A549 (cell line): Measurements from ENCODE around the gene MAFF. TPM values are rescaled to one million over a fixed set of nuclear protein-coding genes. Genes with fewer than 3 reads are reported as not detected.

ENCODE experiments used
- ATAC-seq, 2 experiments: fragments of 200-7000 bp in 1 of 2; fragments of >200 bp in 1 of 2; cut with Nextera tagmentation in 1 of 2; cut with Tn5 transposase in 1 of 2; 3 replicates each; pipeline versions ENCODE4 v1.8.0 to v1.9.1; 2018 to 2020; ENCODE audit warnings: mild to moderate bottlenecking in 1 of 2, moderate library complexity in 1 of 2
- CTCF ChIA-PET: fragments of 300-600 bp; sonication (Branson Sonifier 250); formaldehyde crosslinking; extraction: SDS; loops from one replicate; lab custom pipeline; 2021; ENCODE audit warnings: antibody characterized with exemption, inconsistent platforms; lab: Yijun Ruan, JAX
- POLR2A ChIA-PET: fragments of 350-600 bp; formaldehyde crosslinking; extraction: SDS; loops from one replicate; lab custom pipeline; 2021; ENCODE audit warnings: antibody characterized with exemption, inconsistent platforms; lab: Yijun Ruan, JAX
- DNase-seq, 2 experiments: peaks; one replicate each; pipeline versions ENCODE4 v3.0.0 to v3.0.0-alpha.2; 2011 to 2016; ENCODE audit warnings: low read depth in 1 of 2, low spot score in 1 of 2
- FAIRE-seq: peaks from 2 replicates; lab custom pipeline; 2011; peaks lifted over from hg19 to GRCh38; lab: Jason Lieb, UNC
- H3K27ac ChIP-seq, 2 experiments: fragments of >200 bp; sonication (Bioruptor Twin); formaldehyde crosslinking; 3 replicates each; pipeline ENCODE4 v1.5.1; 2016 to 2017
- H3K4me1 ChIP-seq: fragments of >200 bp; sonication (Bioruptor Twin); formaldehyde crosslinking; 3 replicates; pipeline ENCODE4 v1.6.1; 2016
- H3K4me2 ChIP-seq: fragments of >200 bp; sonication (Bioruptor Twin); formaldehyde crosslinking; 3 replicates; pipeline ENCODE4 v1.6.1; 2016
- H3K4me3 ChIP-seq: fragments of >200 bp; sonication (Bioruptor Twin); formaldehyde crosslinking; 3 replicates; pipeline ENCODE4 v1.5.1; 2016
- H3K9me3 ChIP-seq: fragments of >200 bp; sonication (Bioruptor Twin); formaldehyde crosslinking; 3 replicates; pipeline ENCODE4 v1.6.1; 2016
- BHLHE40 ChIP-seq: IDR thresholded peaks from 2 replicates; pipeline ENCODE4 v1.6.1; 2012; ENCODE audit warnings: low read depth, low read length, inconsistent platforms
- CBX8 ChIP-seq: fragments of 200-600 bp; sonication (generic); IDR thresholded peaks from 2 replicates; pipeline ENCODE4 v1.6.1; 2016
- CHD2 ChIP-seq: fragments of 150-350 bp; IDR thresholded peaks from 2 replicates; pipeline ENCODE4 v1.6.1; 2014; ENCODE audit warnings: low read length; ENCODE audit not compliant: partially characterized antibody
- CHD4 ChIP-seq: fragments of 200-600 bp; sonication (generic); IDR thresholded peaks from 2 replicates; pipeline ENCODE4 v1.6.1; 2016; ENCODE audit warnings: antibody characterized with exemption, mild to moderate bottlenecking, borderline replicate concordance
- EHF ChIP-seq: fragments of 250-450 bp; sonication (Bioruptor Pico); IDR thresholded peaks from 2 replicates; pipeline ENCODE4 v1.5.0; 2020; ENCODE audit warnings: mild to moderate bottlenecking
- EHMT2 ChIP-seq: fragments of 200-600 bp; sonication (generic); IDR thresholded peaks from 2 replicates; pipeline ENCODE4 v1.6.1; 2016; ENCODE audit warnings: antibody characterized with exemption, low read depth, mild to moderate bottlenecking, moderate library complexity
- EP300 ChIP-seq, 2 experiments: fragments of >200 bp; sonication (Bioruptor Twin); formaldehyde crosslinking; IDR thresholded peaks; 2 replicates in 1 of 2; 3 replicates in 1 of 2; pipeline ENCODE4 v1.6.1; 2016 to 2017
- FOSB ChIP-seq: fragments of 250-450 bp; sonication (Bioruptor Pico); IDR thresholded peaks from 2 replicates; pipeline ENCODE4 v1.5.0; 2020; ENCODE audit warnings: mild to moderate bottlenecking, moderate library complexity
- GATA3 ChIP-seq: IDR thresholded peaks from 2 replicates; pipeline ENCODE4 v1.6.1; 2012; ENCODE audit warnings: borderline replicate concordance
- HEYL ChIP-seq: fragments of 250-450 bp; sonication (Bioruptor Pico); IDR thresholded peaks from 2 replicates; pipeline ENCODE4 v1.8.0; 2021; ENCODE audit warnings: mild to moderate bottlenecking, moderate library complexity
- HOXB5 ChIP-seq: fragments of 250-450 bp; sonication (Bioruptor Pico); IDR thresholded peaks from 2 replicates; pipeline ENCODE4 v1.5.0; 2020; ENCODE audit warnings: mild to moderate bottlenecking, moderate library complexity
- JUN ChIP-seq, 2 experiments: fragments of >200 bp; sonication (Bioruptor Twin); formaldehyde crosslinking; IDR thresholded peaks; 2 replicates in 1 of 2; 3 replicates in 1 of 2; pipeline ENCODE4 v1.6.1; 2016 to 2017
- KDM5A ChIP-seq: fragments of 200-600 bp; sonication (generic); IDR thresholded peaks from 2 replicates; pipeline ENCODE4 v1.6.1; 2016; ENCODE audit warnings: antibody characterized with exemption, mild to moderate bottlenecking
- MAFK ChIP-seq: fragments of 450-650 bp; IDR thresholded peaks from 2 replicates; pipeline ENCODE4 v1.6.1; 2014; ENCODE audit not compliant: partially characterized antibody
- MYC ChIP-seq: IDR thresholded peaks from 2 replicates; pipeline ENCODE4 v1.6.1; 2012; ENCODE audit warnings: mild to moderate bottlenecking, inconsistent platforms, low read length, improper control_type of control experiment, borderline replicate concordance
- NPAS2 ChIP-seq: fragments of 250-450 bp; sonication (Bioruptor Pico); IDR thresholded peaks from 2 replicates; pipeline ENCODE4 v1.8.0; 2022; ENCODE audit warnings: mild to moderate bottlenecking, moderate library complexity, borderline replicate concordance
- NR3C1 ChIP-seq: fragments of >200 bp; sonication (Bioruptor Twin); formaldehyde crosslinking; IDR thresholded peaks from 3 replicates; pipeline ENCODE4 v1.6.1; 2017
- POLR2A ChIP-seq: IDR thresholded peaks from 2 replicates; pipeline ENCODE4 v1.6.1; 2012; ENCODE audit warnings: mild to moderate bottlenecking, low read length
- POLR2AphosphoS2 ChIP-seq: conservative IDR thresholded peaks from 2 replicates; pipeline ENCODE4 v1.6.1; 2012; ENCODE audit warnings: low read length, improper control_type of control experiment, inconsistent platforms
- RAD21 ChIP-seq, 2 experiments: fragments of >200 bp in 1 of 2; sonication (Bioruptor Twin) in 1 of 2; formaldehyde crosslinking in 1 of 2; IDR thresholded peaks in 1 of 2; conservative IDR thresholded peaks in 1 of 2; 2 replicates in 1 of 2; 3 replicates in 1 of 2; pipeline ENCODE4 v1.6.1; 2012 to 2018; ENCODE audit warnings: inconsistent platforms in 1 of 2
- RARB ChIP-seq: fragments of 250-450 bp; sonication (Bioruptor Pico); IDR thresholded peaks from 2 replicates; pipeline ENCODE4 v1.8.0; 2021; ENCODE audit warnings: mild to moderate bottlenecking, moderate library complexity
- RFX5 ChIP-seq: fragments of 450-650 bp; IDR thresholded peaks from 2 replicates; pipeline ENCODE4 v1.7.1; 2014; ENCODE audit warnings: antibody characterized with exemption, mild to moderate bottlenecking, moderate library complexity
- RNF2 ChIP-seq: fragments of 200-600 bp; sonication (generic); IDR thresholded peaks from 2 replicates; pipeline ENCODE4 v1.6.1; 2016; ENCODE audit warnings: low read depth, mild to moderate bottlenecking, antibody characterized with exemption, moderate library complexity, borderline replicate concordance
- TP53 ChIP-seq: fragments of 250-450 bp; sonication (Bioruptor Pico); IDR thresholded peaks from 2 replicates; pipeline ENCODE4 v1.5.0; 2021; ENCODE audit warnings: mild to moderate bottlenecking, moderate library complexity
- ZSCAN20 ChIP-seq: fragments of 250-450 bp; sonication (Bioruptor Pico); IDR thresholded peaks from 2 replicates; pipeline ENCODE4 v1.8.0; 2022; ENCODE audit warnings: mild to moderate bottlenecking, moderate library complexity
- WGBS: methylation state at CpG from one replicate; pipeline ENCODE4 v1.1.6; 2017; ENCODE audit errors: missing lambda C conversion rate; 5-methylcytosine and 5-hydroxymethylcytosine counted together
- polyA plus RNA-seq, 4 experiments: library from polyadenylated mRNA; depleted of rRNA in 3 of 4; stranded (reverse); fragments of >200 nt; fragmentation: RNase III in 1 of 4; extraction: RNeasy Plus Mini Kit Qiagen cat#74134 plus additional on column Dnase treatment in 1 of 4; gene quantifications; 2 replicates in 3 of 4; 3 replicates in 1 of 4; pipeline ENCODE4 v1.2.3, GENCODE V29; 2011 to 2017
- TF ChIP-seq, protein P1 (sequence below): fragments of 250-450 bp; sonication (Bioruptor Pico); IDR thresholded peaks from 2 replicates; pipeline ENCODE4 v1.5.0; 2020; ENCODE audit warnings: low read depth, mild to moderate bottlenecking, moderate library complexity
- TF ChIP-seq, protein P2 (sequence below): fragments of >200 bp; sonication (Bioruptor Twin); formaldehyde crosslinking; IDR thresholded peaks from 2 replicates; pipeline ENCODE4 v1.6.1; 2016
- TF ChIP-seq, protein P3 (sequence below): fragments of >200 bp; sonication (Bioruptor Twin); formaldehyde crosslinking; IDR thresholded peaks from 3 replicates; pipeline ENCODE4 v1.5.1; 2016

The MAFF gene
- polyA plus RNA-seq, 2 of the 4 experiments (the other 2 are of a cell fraction): 3.2 to 4.0 TPM

DNA sequence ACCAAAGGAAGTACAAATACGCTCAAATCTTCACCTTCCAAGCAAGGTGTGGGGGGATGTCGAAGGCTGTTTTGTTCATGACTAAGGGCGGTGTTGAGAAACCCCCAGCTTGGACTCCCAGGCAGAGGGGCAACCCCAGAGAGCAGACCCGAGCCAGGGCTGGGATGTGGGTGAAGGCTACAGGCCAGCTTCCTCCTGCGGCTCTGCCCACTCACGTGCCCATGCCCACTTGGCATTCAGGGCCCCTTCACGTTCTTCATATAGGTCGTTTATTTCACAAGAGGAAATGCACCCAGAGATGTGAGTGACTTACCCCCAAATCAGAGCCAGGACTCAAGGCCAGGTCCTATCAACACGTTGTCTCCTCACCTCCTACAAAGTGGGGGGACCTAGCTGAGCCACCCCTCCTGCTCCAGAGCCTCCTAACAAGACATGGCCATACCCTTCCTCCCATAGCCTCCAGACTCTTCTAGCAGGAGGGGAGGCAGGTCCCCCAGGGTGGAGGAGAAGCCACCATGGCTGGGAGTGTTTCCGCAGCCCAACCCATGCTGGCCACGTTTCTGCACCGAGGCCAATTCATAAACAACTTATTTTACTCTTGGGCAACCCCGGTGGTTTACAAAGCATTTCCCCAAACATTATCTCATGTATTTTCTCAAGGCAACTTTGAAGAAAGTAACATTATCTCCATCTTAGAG, 49.0 kb downstream of the MAFF start:
- H3K4me2 ChIP-seq: no peak overlapping the region
- WGBS: 92% methylated on average over 13 of the region's 13 CpGs
- FAIRE-seq: no peak
- POLR2A ChIA-PET: no interaction called here
- DNase-seq: no peak
- no peak overlapping the region for H3K27ac ChIP-seq
- TF ChIP-seq KDM5A (no peak), BHLHE40 (no peak), MYC (no peak), POLR2A (no peak), NPAS2 (CRISPR knock-in tag) (no peak), FOSB (CRISPR knock-in tag) (no peak), HEYL (no peak)
- TF ChIP-seq, protein P1, sequence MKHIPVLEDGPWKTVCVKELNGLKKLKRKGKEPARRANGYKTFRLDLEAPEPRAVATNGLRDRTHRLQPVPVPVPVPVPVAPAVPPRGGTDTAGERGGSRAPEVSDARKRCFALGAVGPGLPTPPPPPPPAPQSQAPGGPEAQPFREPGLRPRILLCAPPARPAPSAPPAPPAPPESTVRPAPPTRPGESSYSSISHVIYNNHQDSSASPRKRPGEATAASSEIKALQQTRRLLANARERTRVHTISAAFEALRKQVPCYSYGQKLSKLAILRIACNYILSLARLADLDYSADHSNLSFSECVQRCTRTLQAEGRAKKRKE (CRISPR knock-in tag): no peak
- H3K4me3 ChIP-seq: no peak overlapping the region
- ATAC-seq: no peak
- no peaks in the 10 kb centered on the region for H3K4me1 ChIP-seq
- no peaks in the 10 kb centered on the region for H3K9me3 ChIP-seq
- CTCF ChIA-PET: no interaction called here

DNA sequence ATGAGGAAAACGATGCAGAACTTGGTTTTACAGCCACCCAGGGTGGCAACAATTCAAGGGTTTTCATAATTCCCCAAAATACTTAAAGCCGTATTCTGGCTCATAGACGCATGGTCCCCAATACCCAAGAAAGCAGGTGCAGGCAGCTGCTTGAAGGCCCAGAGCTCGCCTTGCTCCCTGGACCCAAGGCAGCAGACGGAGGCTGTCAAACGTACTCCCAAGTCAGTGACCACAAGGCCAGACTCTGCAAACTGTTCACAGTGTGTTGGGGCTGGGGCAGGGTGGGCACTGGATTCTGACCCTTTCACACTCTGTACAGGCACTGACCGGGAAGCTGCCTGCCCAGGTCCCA, 49.5 kb downstream of the MAFF start:
- Histone ChIP-seq H3K4me2 (no peak overlapping the region), H3K4me3 (no peak overlapping the region), H3K27ac (no peak overlapping the region), H3K9me3 (no peaks in the 10 kb centered on the region), H3K4me1 (no peaks in the 10 kb centered on the region)
- 89% methylated on average over 4 of the region's 7 CpGs for WGBS
- TF ChIP-seq EHF: no peak
- TF ChIP-seq MAFK: no peak
- ChIA-PET POLR2A (no interaction called here), CTCF (interaction anchor here (1.8 kb wide), 1 partner anchor 137 kb away, joined by 5 read pairs; no protein-coding TSS in a partner anchor)
- FAIRE-seq (no peak), ATAC-seq (no peak), DNase-seq (no peak)

DNA sequence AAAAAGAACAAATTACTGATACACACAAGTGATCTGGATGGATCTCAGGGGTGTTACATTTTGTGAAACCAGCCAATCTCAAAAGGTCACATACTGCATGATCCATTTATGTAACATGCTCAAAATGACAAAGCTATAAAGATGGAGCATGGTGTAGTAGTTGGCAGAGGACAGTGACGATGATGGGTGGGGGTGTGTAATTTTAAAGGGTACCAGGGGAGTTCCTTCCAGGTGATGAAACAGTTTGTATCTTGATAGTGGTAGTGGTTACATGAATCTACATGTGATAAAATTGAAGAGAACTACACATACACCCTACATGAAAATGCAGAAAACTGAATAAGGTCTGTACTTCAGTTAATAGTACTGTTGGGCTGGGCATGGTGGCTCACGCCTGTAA, 53.9 kb downstream of the MAFF start:
- H3K4me3 ChIP-seq: no peak overlapping the region
- CTCF ChIA-PET: interaction anchor here (1.9 kb wide), 1 partner anchor 141 kb away, joined by 4 read pairs; no protein-coding TSS in a partner anchor
- FAIRE-seq: no peak

DNA sequence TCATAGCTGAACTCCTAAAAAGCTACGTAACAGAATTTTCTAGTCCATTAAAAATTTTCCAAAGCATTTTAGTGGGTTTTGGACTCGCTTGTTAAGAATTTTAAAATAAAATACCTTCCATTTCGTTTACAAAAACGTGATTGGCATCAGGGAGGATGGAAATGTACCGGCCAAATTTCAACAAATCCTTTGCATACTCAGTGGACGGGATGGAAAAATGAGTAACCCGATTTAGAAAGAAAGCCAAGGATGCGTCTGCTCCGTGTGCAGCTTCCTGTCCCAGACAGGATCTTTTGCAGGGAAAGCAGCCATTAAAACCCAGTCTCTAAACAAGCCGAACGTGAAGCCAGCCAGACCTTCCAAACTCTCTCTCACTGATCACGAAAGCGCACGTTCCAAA, 55.4 kb downstream of the MAFF start:
- 73% methylated on average over 14 of the region's 14 CpGs for WGBS
- 0 out of 3 replicates have a peak, but pooled peaks cover 6% of the 10 kb centered on the region for H3K4me1 ChIP-seq
- H3K9me3 ChIP-seq: no peaks in the 10 kb centered on the region
- CTCF ChIA-PET: interaction anchor here (0.7 kb wide), 1 partner anchor 13 kb away, joined by 4 read pairs; no protein-coding TSS in a partner anchor
- FAIRE-seq: no peak
- H3K27ac ChIP-seq: no peak overlapping the region
- TF ChIP-seq, protein P2, sequence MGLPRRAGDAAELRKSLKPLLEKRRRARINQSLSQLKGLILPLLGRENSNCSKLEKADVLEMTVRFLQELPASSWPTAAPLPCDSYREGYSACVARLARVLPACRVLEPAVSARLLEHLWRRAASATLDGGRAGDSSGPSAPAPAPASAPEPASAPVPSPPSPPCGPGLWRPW: no peak
- no peak for TF ChIP-seq NPAS2 (CRISPR knock-in tag)
- TF ChIP-seq RARB (CRISPR knock-in tag): no peak
- TF ChIP-seq EHMT2: no peak
- no peak for TF ChIP-seq EP300 (IDR thresholded peaks at IDR 0.05)
- TF ChIP-seq CHD4: no peak
- no peak for TF ChIP-seq GATA3
- TF ChIP-seq ZSCAN20 (CRISPR knock-in tag): no peak
- TF ChIP-seq RNF2: no peak
- TF ChIP-seq NR3C1: no peak
- no peak for TF ChIP-seq RAD21 (conservative IDR thresholded peaks at IDR 0.05 in 1 of 2, IDR thresholded peaks at IDR 0.05 in 1 of 2)
- TF ChIP-seq CHD2: no peak
- no peak for TF ChIP-seq RFX5
- TF ChIP-seq POLR2AphosphoS2: no peak
- TF ChIP-seq, protein P3, sequence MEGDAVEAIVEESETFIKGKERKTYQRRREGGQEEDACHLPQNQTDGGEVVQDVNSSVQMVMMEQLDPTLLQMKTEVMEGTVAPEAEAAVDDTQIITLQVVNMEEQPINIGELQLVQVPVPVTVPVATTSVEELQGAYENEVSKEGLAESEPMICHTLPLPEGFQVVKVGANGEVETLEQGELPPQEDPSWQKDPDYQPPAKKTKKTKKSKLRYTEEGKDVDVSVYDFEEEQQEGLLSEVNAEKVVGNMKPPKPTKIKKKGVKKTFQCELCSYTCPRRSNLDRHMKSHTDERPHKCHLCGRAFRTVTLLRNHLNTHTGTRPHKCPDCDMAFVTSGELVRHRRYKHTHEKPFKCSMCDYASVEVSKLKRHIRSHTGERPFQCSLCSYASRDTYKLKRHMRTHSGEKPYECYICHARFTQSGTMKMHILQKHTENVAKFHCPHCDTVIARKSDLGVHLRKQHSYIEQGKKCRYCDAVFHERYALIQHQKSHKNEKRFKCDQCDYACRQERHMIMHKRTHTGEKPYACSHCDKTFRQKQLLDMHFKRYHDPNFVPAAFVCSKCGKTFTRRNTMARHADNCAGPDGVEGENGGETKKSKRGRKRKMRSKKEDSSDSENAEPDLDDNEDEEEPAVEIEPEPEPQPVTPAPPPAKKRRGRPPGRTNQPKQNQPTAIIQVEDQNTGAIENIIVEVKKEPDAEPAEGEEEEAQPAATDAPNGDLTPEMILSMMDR: no peak
- TF ChIP-seq CBX8: no peak
- TF ChIP-seq HOXB5 (CRISPR knock-in tag): no peak
- ATAC-seq: no peak
- DNase-seq: no peak
- no peak overlapping the region for H3K4me2 ChIP-seq
- POLR2A ChIA-PET: no interaction called here
- H3K4me3 ChIP-seq: no peak overlapping the region

More for the DNA sequence above, 53.9 kb downstream of the MAFF start:
- Histone ChIP-seq H3K4me2 (no peak overlapping the region), H3K4me1 (0 out of 3 replicates have a peak, but pooled peaks cover 6% of the 10 kb centered on the region), H3K9me3 (no peaks in the 10 kb centered on the region), H3K27ac (no peak overlapping the region)
- POLR2A ChIA-PET: interaction anchor here (0.6 kb wide), 1 partner anchor 646 kb away, joined by 5 read pairs; no protein-coding TSS in a partner anchor
- 94% methylated on average over 2 of the region's 2 CpGs for WGBS
- no peak for ATAC-seq
- DNase-seq: no peak
- TF ChIP-seq JUN (IDR thresholded peaks at IDR 0.05): no peak
- no peak for TF ChIP-seq TP53
